Muscle layer of colon (tissue), 2 donors: Measurements from ENCODE around the gene SUN1.

Experiments
- H3K27ac ChIP-seq: one replicate; pipeline ENCODE4 v1.7.0; 2013; ENCODE audit warnings: low read depth, mild to moderate bottlenecking, low read length, moderate library complexity
- H3K27me3 ChIP-seq, 2 donors: one replicate each; pipeline ENCODE4 v1.7.0; 2013; ENCODE audit warnings: low read length in 2 of 2, mild to moderate bottlenecking in 2 of 2; ENCODE audit not compliant: insufficient read depth in 2 of 2, control insufficient read depth in 1 of 2
- H3K36me3 ChIP-seq: one replicate; pipeline ENCODE4 v1.7.0; 2013; ENCODE audit warnings: mild to moderate bottlenecking, low read length; ENCODE audit not compliant: insufficient read depth
- H3K4me1 ChIP-seq: one replicate; pipeline ENCODE4 v1.7.0; 2013; ENCODE audit warnings: mild to moderate bottlenecking, low read length; ENCODE audit not compliant: insufficient read depth
- H3K4me3 ChIP-seq, 2 donors: one replicate each; pipeline ENCODE4 v1.7.0; 2013; ENCODE audit warnings: low read length in 2 of 2, low read depth in 1 of 2, mild to moderate bottlenecking in 1 of 2, moderate library complexity in 1 of 2
- H3K9ac ChIP-seq: one replicate; pipeline ENCODE4 v1.7.0; 2013; ENCODE audit warnings: low read length
- H3K9me3 ChIP-seq: one replicate; pipeline ENCODE4 v1.7.0; 2013; ENCODE audit warnings: mild to moderate bottlenecking, low read length
- donor health status: abdominal sarcoma.
- donor health status: Adenocarcinoma of cecum.

SUN1 gene

DNA sequence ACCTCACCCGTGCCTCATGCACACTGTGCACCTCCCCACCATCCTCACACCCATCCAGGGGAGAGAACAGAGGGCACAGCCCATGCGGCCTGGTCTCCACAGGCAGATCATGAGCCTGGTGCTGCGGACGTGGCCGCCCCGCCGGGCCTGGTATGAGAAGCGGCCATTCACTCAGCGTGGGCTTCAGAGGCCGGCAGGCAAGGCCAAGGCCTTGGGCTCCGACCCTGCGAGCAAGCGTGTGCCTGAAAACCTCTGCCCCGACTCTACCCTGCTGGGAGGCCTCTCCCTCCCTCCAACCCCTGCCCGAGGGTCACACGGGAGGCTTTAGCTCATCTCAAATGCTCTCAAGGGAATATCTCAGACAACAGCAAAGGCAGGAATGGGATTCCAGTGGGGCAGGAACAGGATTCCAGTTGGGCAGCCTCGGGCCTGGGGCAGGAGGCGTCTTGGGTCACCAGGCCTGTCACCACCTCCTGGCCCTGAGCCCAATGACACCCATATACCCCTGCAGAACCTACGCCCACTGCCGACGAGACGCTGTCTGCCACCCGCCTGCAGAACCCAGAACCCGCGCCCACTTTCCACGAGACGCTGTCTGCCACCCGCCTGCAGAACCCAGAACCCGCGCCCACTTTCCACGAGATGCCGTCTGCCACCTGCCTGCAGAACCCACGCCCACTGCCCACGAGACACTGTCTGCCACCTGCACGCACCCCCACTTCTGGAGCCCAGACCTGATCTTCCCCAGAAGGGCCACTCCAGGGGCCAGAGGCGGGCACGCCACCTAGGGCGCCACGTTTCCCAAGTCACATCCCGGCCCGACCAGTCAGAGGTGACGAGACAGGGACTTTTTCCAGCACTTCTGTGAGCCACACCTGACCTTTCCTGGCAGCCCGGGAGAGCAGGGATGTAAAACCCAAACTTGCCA lies 83.3 kb downstream of the SUN1 start:
- Histone ChIP-seq H3K4me3 (no peak overlapping the region), H3K4me1 (peaks cover 6% of the 10 kb centered on the region), H3K27ac (no peak overlapping the region), H3K9ac (no peak overlapping the region), H3K9me3 (no peaks in the 10 kb centered on the region), H3K36me3 (no peaks in the 10 kb centered on the region), H3K27me3 (no peaks in the 10 kb centered on the region)

DNA sequence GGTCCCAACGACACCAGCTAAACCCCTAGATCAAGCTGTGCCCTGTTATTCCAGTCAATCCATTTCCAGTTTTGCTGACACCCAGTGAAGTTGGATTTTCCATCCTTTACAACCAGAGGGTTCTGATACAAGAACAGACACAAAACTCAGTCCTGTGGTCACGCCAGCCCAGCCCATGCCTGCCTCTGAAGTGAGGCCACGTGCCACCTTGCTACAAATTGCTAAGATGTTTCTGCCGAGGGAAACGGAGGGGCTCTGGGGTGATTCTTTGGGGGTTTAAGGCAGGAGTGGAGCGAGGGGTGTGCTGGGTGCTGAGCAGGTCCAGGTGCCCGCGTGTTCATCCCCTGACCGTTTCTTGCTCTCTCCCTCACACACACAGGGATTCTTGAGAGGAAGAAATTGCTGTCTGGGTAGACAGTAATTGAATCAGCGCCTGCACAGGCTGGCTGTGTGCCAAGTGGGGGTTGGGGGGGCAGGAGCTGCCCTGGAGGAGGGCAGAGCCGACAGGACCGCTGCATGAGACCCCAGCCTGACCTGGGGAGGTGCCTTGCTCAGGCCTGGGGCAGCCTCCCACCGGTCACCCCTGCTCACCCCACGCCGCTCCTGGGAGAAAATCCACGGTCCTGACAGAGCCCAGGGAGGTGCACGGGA lies 84.1 kb downstream of the SUN1 start:
- Histone ChIP-seq H3K27me3 (no peaks in the 10 kb centered on the region), H3K9ac (no peak overlapping the region), H3K4me3 (no peak overlapping the region), H3K27ac (no peak overlapping the region), H3K9me3 (no peaks in the 10 kb centered on the region), H3K36me3 (no peaks in the 10 kb centered on the region), H3K4me1 (peaks cover 6% of the 10 kb centered on the region)

DNA sequence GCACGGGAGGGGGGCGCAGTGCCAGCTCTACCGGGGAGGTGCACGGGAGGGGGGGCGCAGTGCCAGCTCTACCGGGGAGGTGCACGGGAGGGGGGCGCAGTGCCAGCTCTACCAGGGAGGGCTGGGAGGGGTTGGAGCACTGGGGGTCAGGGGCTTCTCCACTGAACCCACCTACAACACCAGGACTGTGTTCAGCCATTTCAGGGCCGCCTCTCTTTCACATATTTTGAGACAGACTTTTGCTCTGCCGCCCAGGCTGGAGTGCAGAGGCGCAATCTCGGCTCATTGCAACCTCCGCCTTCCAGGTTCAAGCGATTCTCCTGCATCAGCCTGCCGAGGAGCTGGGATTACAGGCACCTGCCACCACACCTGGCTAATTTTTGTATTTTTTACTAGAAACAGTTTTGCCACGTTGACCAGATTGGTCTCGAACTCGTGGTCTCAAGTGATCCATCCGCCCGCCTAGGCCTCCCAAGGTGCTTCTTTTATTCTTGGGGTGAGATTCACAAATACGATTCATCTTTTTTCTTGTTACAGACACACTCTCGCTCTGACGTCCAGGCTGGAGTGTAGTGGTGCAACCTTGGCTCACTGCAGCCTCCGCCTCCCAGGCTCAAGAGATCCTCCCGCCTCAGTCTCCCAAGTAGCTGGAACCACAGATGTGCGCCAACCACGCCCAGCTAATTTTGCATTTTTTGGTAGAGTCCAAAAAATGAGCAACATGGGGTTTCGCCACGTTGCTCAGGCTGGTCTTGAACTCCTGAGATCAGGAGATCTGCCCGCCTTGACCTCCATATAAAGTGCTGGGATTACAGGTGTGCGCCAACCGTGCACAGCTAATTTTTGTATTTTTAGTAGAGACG lies 85.2 kb downstream of the SUN1 start:
- Histone ChIP-seq H3K4me3 (no peak overlapping the region), H3K27ac (no peak overlapping the region), H3K4me1 (peaks cover 6% of the 10 kb centered on the region), H3K27me3 (no peaks in the 10 kb centered on the region), H3K36me3 (no peaks in the 10 kb centered on the region), H3K9ac (no peak overlapping the region), H3K9me3 (no peaks in the 10 kb centered on the region)

DNA sequence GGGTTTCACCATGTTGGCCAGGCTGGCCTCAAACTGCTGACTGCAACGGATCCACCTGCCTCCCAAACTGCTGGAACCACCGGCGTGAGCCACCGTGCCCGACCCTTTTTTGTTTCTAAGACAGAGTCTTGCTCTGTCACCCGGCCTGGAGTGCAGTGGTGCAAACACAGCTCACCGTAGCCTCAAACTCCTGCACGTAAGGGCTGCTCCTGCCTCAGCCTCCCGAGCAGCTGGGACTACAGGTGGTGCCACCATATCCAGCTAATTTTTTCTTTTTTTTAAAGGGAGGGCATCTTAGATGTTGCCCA lies 85.8 kb downstream of the SUN1 start:
- H3K27me3 ChIP-seq = no peaks in the 10 kb centered on the region
- H3K4me3 ChIP-seq = no peak overlapping the region
- no peak overlapping the region for H3K27ac ChIP-seq
- no peaks in the 10 kb centered on the region for H3K9me3 ChIP-seq
- peaks cover 6% of the 10 kb centered on the region for H3K4me1 ChIP-seq
- H3K9ac ChIP-seq = no peak overlapping the region
- H3K36me3 ChIP-seq = no peaks in the 10 kb centered on the region

DNA sequence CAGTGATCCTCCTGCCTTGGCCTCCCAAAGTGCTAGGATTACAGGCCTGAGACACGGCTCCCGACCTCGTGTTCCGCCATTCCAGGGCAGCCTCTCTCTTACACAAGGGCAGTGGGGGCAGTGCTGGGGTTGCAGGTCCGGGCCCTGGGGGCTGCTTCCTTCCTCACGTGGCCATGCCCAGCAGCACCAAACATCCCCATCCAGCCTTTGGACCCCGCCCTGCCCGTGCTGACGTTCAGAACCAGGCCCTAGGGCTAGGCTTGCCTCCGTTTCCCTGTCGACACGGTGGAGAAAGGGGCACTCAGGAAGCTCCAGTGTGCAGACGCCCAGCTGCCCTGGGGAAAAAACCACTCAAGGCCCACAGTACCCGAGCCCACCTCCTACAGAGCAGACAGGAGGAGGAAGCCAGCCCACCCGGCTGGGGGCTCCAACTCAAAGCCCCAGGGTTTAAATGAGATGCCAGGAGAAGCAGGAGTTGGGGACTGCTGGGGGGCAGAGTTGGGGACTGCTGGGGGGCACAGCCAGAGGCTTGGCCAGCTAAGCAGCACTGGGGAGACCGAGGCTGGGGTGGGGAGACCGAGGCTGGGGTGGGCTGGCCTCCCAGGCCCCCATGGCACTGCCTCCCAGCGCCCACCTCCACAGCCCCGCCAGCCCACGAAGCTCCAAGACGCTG lies 86.3 kb downstream of the SUN1 start:
- Histone ChIP-seq H3K27ac (no peak overlapping the region), H3K9me3 (no peaks in the 10 kb centered on the region), H3K9ac (no peak overlapping the region), H3K4me3 (no peak overlapping the region), H3K27me3 (no peaks in the 10 kb centered on the region), H3K36me3 (no peaks in the 10 kb centered on the region), H3K4me1 (peaks cover 6% of the 10 kb centered on the region)

DNA sequence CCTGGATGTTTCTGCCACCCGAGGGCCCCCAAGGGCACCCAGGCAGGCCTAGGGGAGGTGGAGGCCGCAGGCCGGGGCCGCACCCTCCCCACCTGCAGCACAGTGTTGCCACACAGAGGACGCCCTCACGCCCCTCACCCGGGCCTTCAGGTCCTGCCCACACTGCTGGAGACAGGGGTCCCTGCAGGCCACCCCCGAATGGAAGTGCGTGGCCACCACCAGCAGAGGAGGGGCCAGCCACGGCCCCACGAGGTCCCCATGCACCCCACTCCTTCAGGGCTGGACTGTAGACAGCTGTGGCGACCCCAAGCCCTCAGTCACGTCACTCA lies 86.8 kb downstream of the SUN1 start:
- H3K27ac ChIP-seq = no peak overlapping the region
- no peak overlapping the region for H3K4me3 ChIP-seq
- no peaks in the 10 kb centered on the region for H3K36me3 ChIP-seq
- H3K9me3 ChIP-seq = no peaks in the 10 kb centered on the region
- peaks cover 6% of the 10 kb centered on the region for H3K4me1 ChIP-seq
- no peak overlapping the region for H3K9ac ChIP-seq
- H3K27me3 ChIP-seq = no peaks in the 10 kb centered on the region

DNA sequence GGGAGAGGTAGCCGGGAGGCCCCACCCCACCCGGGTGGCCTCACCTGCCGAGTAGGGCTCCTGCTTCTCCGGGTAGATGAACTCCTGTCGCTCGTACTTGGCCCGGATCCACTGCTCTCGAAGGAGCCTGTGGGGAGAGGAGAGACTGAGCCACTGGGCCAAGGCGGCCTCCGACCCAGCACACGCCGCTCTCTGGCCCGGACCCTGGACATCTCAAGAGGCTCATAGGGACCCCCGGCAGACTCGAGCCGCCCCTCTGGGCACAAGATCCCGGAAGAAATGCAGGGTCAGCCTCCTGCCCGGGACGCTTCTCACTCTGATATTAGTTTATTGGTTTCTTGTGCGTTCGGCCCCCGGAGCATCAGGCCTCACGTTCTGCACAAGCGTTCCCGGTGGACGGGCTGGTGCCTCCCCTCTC lies 87.7 kb downstream of the SUN1 start:
- Histone ChIP-seq H3K9ac (no peak overlapping the region), H3K27me3 (no peaks in the 10 kb centered on the region), H3K36me3 (no peaks in the 10 kb centered on the region), H3K4me3 (no peak overlapping the region), H3K27ac (no peak overlapping the region), H3K4me1 (peaks cover 10% of the 10 kb centered on the region), H3K9me3 (no peaks in the 10 kb centered on the region)

DNA sequence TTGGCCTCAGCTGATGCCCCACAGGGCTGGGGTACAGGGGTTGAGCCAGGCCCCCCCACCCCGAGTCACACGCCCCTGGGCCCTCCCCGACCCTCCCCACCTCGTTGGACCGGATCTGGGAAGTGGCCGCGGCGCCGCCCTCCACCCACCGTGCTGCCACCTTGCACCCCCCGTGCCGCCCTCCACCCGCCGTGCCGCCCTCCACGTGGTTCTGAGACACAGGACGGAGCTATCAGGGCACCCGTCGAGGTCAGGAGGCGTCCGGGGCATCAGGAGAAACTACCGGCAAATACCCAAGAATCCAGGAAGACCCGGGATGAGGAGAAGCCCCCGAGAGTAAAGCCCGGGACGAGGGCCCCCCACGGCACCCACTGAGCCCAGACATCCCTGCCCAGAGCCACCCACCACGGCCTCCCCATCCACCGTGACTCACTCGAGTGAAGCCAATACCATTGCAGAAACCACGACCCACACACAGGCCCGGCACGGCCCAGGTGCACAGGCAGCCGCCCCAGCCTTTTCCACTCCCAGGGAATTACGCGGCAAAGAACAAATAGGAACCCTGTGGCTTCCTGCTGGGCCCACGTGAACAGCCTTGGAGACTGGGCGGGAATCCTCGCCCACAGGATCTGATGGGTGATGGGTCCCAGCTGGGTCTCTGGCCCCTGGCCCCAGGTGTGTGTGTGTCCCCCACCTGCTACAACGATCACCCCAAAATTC lies 88.2 kb downstream of the SUN1 start:
- Histone ChIP-seq H3K36me3 (no peaks in the 10 kb centered on the region), H3K27ac (no peak overlapping the region), H3K9me3 (no peaks in the 10 kb centered on the region), H3K27me3 (no peaks in the 10 kb centered on the region), H3K9ac (no peak overlapping the region), H3K4me1 (peaks cover 10% of the 10 kb centered on the region), H3K4me3 (no peak overlapping the region)

DNA sequence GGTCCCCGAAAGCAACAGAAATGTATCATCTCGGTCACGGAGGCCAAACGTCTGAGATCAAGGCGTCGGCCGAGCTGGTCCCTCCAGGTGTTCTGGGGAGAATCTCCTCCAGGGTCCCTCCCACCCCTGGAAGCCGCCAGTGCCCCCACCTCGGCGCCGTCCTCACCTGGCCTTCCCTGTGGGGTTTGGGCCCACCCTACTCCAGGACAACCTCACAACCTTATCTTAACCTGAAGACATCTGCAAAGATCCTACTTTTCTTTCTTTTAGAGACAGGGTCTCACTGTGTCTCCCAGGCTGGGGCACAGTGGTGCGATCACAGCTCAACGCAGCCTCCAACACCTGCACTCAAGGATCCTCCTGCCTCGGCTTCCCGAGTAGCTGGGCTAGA lies 88.8 kb downstream of the SUN1 start:
- peaks cover 13% of the 10 kb centered on the region for H3K4me1 ChIP-seq
- no peaks in the 10 kb centered on the region for H3K9me3 ChIP-seq
- no peak overlapping the region for H3K9ac ChIP-seq
- H3K4me3 ChIP-seq = no peak overlapping the region
- no peaks in the 10 kb centered on the region for H3K27me3 ChIP-seq
- no peak overlapping the region for H3K27ac ChIP-seq
- no peaks in the 10 kb centered on the region for H3K36me3 ChIP-seq

DNA sequence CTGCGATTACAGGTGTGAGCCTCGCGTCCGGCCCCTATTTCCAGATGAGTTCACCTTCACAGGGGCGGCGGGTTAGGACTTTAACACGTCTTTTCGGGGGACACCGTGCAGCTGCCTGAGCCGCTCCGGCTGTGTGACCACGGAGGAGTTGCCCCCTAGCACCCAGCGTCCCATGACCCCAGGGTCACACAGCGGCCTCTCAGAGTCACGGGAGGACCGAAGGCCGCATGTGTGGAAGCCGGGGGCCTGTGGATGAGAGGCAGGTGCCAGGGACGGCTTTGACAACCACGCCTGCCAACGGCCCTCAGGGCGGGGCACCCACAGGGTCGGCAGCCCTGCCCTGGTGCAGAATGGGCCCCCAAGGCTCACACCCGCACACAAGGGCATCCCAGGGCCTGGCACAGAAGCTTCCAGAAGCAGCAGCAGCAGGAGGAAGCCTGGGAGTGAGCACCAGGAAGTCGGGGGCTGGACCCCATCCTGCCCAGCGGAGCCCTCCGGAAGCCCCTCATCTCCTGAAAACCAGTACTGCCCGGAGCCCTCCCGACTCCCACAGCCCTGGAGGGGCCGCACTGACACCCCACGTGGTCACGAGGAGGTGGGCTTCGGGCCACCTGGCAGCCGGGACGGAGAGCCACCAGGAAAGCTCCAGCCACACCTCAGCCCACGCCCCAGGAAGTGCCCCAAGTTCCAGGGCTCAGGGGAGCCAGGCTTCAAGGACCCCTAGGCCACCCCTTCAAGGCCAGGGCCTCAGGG lies 89.5 kb downstream of the SUN1 start:
- no peak overlapping the region for H3K27ac ChIP-seq
- no peaks in the 10 kb centered on the region for H3K27me3 ChIP-seq
- H3K4me3 ChIP-seq = no peak overlapping the region
- no peaks in the 10 kb centered on the region for H3K36me3 ChIP-seq
- H3K9me3 ChIP-seq = no peaks in the 10 kb centered on the region
- peaks cover 8% of the 10 kb centered on the region for H3K4me1 ChIP-seq
- H3K9ac ChIP-seq = no peak overlapping the region
